GM12891 (cell line): ENCODE measurements around the gene SCN4A.

Source experiments
- POLR2A ChIP-seq: IDR thresholded peaks from 2 replicates; pipeline ENCODE4 v1.6.1; 2011; ENCODE audit warnings: low read depth, low read length, control low read depth
- POU2F2 ChIP-seq: IDR thresholded peaks from 2 replicates; pipeline ENCODE4 v1.6.1; 2011; ENCODE audit warnings: low read depth, mild to moderate bottlenecking, control low read depth, low read length, moderate library complexity

DNA sequence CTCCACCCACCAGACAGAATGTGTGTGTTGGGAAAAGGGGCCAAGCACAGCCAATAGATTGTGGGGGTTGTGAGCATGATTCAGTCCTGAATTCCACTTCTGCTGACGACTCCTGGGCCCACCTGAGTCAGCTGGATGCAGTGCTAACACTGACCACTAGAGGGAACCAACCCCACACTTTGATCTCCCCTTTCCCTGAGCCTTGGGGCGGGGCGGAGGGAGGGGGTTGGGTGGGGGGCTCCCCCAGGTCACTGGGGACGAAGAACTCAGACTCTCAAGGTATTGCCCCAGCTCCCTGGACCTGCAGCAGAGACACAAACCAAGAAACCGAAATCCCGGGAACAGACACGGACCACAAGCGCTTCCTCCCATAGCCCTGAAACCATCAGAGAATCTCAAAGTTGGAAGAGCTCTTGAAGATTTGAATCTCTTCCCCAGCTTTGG, 61.0 kb downstream of the SCN4A start:
- TF ChIP-seq POLR2A (no peak), POU2F2 (no peak)
